ENCODE data around the gene TTLL1.

- TF ChIP-seq, protein P1, sequence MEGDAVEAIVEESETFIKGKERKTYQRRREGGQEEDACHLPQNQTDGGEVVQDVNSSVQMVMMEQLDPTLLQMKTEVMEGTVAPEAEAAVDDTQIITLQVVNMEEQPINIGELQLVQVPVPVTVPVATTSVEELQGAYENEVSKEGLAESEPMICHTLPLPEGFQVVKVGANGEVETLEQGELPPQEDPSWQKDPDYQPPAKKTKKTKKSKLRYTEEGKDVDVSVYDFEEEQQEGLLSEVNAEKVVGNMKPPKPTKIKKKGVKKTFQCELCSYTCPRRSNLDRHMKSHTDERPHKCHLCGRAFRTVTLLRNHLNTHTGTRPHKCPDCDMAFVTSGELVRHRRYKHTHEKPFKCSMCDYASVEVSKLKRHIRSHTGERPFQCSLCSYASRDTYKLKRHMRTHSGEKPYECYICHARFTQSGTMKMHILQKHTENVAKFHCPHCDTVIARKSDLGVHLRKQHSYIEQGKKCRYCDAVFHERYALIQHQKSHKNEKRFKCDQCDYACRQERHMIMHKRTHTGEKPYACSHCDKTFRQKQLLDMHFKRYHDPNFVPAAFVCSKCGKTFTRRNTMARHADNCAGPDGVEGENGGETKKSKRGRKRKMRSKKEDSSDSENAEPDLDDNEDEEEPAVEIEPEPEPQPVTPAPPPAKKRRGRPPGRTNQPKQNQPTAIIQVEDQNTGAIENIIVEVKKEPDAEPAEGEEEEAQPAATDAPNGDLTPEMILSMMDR (IDR thresholded peaks at IDR 0.05), result no peak
- no peak for TF ChIP-seq POLR2A (IDR thresholded peaks at IDR 0.05)
Measured at GRCh38 chr22:43002202-43002586, 87.0 kb downstream of the TTLL1 start.

Data from Peyer's patch (tissue), 4 donors.